ENCODE data around the gene ZNF536. TPM values are rescaled to one million over a fixed set of nuclear protein-coding genes. Genes with fewer than 3 reads are reported as not detected.

Gene ZNF536
- total RNA-seq, 1 experiment from 2014 or later = 0.35 TPM

GRCh38 chr19:30541575-30541974, 169.4 kb downstream of the ZNF536 start (continued):
- TF ChIP-seq ZNF532 (CRISPR knock-in tag; IDR thresholded peaks at IDR 0.05; ENCODE audit: borderline replicate concordance) (no peak), RORB (CRISPR knock-in tag; IDR thresholded peaks at IDR 0.05) (no peak), ZNF425 (CRISPR knock-in tag; conservative IDR thresholded peaks at IDR 0.05) (no peak), CREM (CRISPR knock-in tag; IDR thresholded peaks at IDR 0.05) (no peak)

GRCh38 chr19:30543243-30543945, 171.2 kb downstream of the ZNF536 start:
- H3K9me3 Mint-ChIP-seq = peaks cover 12% of the 10 kb centered on the region
- H3K36me3 Mint-ChIP-seq = peaks cover 4% of the 10 kb centered on the region; the same call in 1 of the 2 replicates
- H3K27ac Mint-ChIP-seq = no peak overlapping the region
- peaks cover 11% of the 10 kb centered on the region for H3K4me1 Mint-ChIP-seq
- H3K27me3 Mint-ChIP-seq (ENCODE audit: low read depth) = no peaks in the 10 kb centered on the region; the same call in 1 of the 2 replicates
- POLR2A ChIA-PET = no interaction called here
- H3K4me3 Mint-ChIP-seq = no peak overlapping the region
- no peak for DNase-seq (ENCODE audit: low spot score)
- CTCF ChIA-PET = no interaction called here
- ATAC-seq = no peak
- TF ChIP-seq FOXP4 (CRISPR knock-in tag; IDR thresholded peaks at IDR 0.05) (no peak), USF2 (CRISPR knock-in tag; IDR thresholded peaks at IDR 0.05) (no peak), AFF4 (CRISPR knock-in tag; IDR thresholded peaks at IDR 0.05; ENCODE audit: borderline replicate concordance) (no peak), IRF2 (CRISPR knock-in tag; IDR thresholded peaks at IDR 0.05; ENCODE audit: borderline replicate concordance, low read depth) (no peak), SMAD3 (CRISPR knock-in tag; IDR thresholded peaks at IDR 0.05; ENCODE audit: borderline replicate concordance) (no peak), STAT6 (CRISPR knock-in tag; conservative IDR thresholded peaks at IDR 0.05; ENCODE audit: low read depth) (no peak), AR (CRISPR knock-in tag; IDR thresholded peaks at IDR 0.05) (no peak), CREM (CRISPR knock-in tag; IDR thresholded peaks at IDR 0.05) (no peak), FOXK1 (CRISPR knock-in tag; IDR thresholded peaks at IDR 0.05) (no peak)
